ENCODE data around the gene TAF1C. TPM values are rescaled to one million over a fixed set of nuclear protein-coding genes. Genes with fewer than 3 reads are reported as not detected.

Gene TAF1C
- total RNA-seq, 3 donors from 2014 or later (not counting 1 experiment from before 2014, with no cell fraction given) = 89.0 to 97.7 (median 91.9) TPM

GRCh38 chr16:84224554-84224953 lies 37.7 kb upstream of the TAF1C start:
- TF ChIP-seq CTCF (IDR thresholded peaks at IDR 0.05) = no peak
- intact Hi-C loops (cut with micrococcal nuclease) = no loop called here
- Histone ChIP-seq H3K27me3 (ENCODE audit: control insufficient read depth, insufficient read depth, low read length) (no peaks in the 10 kb centered on the region), H3K9me3 (ENCODE audit: control insufficient read depth, insufficient read depth, low read length) (no peaks in the 10 kb centered on the region), H3K4me1 (ENCODE audit: control insufficient read depth, insufficient read depth, low read length) (no peaks in the 10 kb centered on the region), H3K27ac (ENCODE audit: low read length) (no peak overlapping the region), H3K36me3 (ENCODE audit: control insufficient read depth, insufficient read depth, low read length) (no peaks in the 10 kb centered on the region), H3K4me3 (ENCODE audit: low read length) (no peak overlapping the region)
- H3K27ac Mint-ChIP-seq = no peak overlapping the region
- ATAC-seq (no peak), DNase-seq (no peak)
- H3K9me3 Mint-ChIP-seq = no peaks in the 10 kb centered on the region
- H3K4me3 Mint-ChIP-seq = no peak overlapping the region
- H3K36me3 Mint-ChIP-seq = no peaks in the 10 kb centered on the region
- peaks cover 0 to 6% of the 10 kb centered on the region in 2 donors for H3K27me3 Mint-ChIP-seq (ENCODE audit: low read depth in 2 of 2)
- 85% methylated on average over 3 of the region's 3 CpGs for WGBS (ENCODE audit: insufficient coverage)
- H3K4me1 Mint-ChIP-seq = no peaks in the 10 kb centered on the region

- H3K4me3 ChIP-seq (ENCODE audit: low read length) = no peak overlapping the region
- Mint-ChIP-seq H3K27ac (no peak overlapping the region), H3K4me3 (no peak overlapping the region), H3K9me3 (no peaks in the 10 kb centered on the region), H3K4me1 (no peaks in the 10 kb centered on the region), H3K27me3 (ENCODE audit: low read depth in 2 of 2) (peaks cover 0 to 6% of the 10 kb centered on the region in 2 donors), H3K36me3 (no peaks in the 10 kb centered on the region)
- 81% methylated on average over 4 of the region's 4 CpGs for WGBS (ENCODE audit: insufficient coverage)
- no peaks in the 10 kb centered on the region for H3K27me3 ChIP-seq (ENCODE audit: control insufficient read depth, insufficient read depth, low read length)
- intact Hi-C loops (cut with micrococcal nuclease) = no loop called here
- no peak for TF ChIP-seq CTCF (IDR thresholded peaks at IDR 0.05)
- H3K4me1 ChIP-seq (ENCODE audit: control insufficient read depth, insufficient read depth, low read length) = no peaks in the 10 kb centered on the region
- DNase-seq (no peak), ATAC-seq (no peak)
- no peaks in the 10 kb centered on the region for H3K36me3 ChIP-seq (ENCODE audit: control insufficient read depth, insufficient read depth, low read length)
- no peaks in the 10 kb centered on the region for H3K9me3 ChIP-seq (ENCODE audit: control insufficient read depth, insufficient read depth, low read length)
- no peak overlapping the region for H3K27ac ChIP-seq (ENCODE audit: low read length)
Observed at GRCh38 chr16:84223456-84223855, 36.6 kb upstream of the TAF1C start.

GRCh38 chr16:84220851-84221250 lies 34.0 kb upstream of the TAF1C start:
- Histone ChIP-seq H3K27me3 (ENCODE audit: control insufficient read depth, insufficient read depth, low read length) (no peaks in the 10 kb centered on the region), H3K4me1 (ENCODE audit: control insufficient read depth, insufficient read depth, low read length) (no peaks in the 10 kb centered on the region), H3K27ac (ENCODE audit: low read length) (no peak overlapping the region), H3K36me3 (ENCODE audit: control insufficient read depth, insufficient read depth, low read length) (no peaks in the 10 kb centered on the region), H3K9me3 (ENCODE audit: control insufficient read depth, insufficient read depth, low read length) (no peaks in the 10 kb centered on the region), H3K4me3 (ENCODE audit: low read length) (no peak overlapping the region)
- no peak overlapping the region for H3K27ac Mint-ChIP-seq
- ATAC-seq (no peak), DNase-seq (no peak)
- no peaks in the 10 kb centered on the region for H3K4me1 Mint-ChIP-seq
- H3K4me3 Mint-ChIP-seq = no peak overlapping the region
- peaks cover 0 to 3% of the 10 kb centered on the region in 2 donors for H3K27me3 Mint-ChIP-seq (ENCODE audit: low read depth in 2 of 2)
- no peak for TF ChIP-seq CTCF (IDR thresholded peaks at IDR 0.05)
- intact Hi-C loops (cut with micrococcal nuclease) = no loop called here
- H3K9me3 Mint-ChIP-seq = no peaks in the 10 kb centered on the region
- no peaks in the 10 kb centered on the region for H3K36me3 Mint-ChIP-seq
- 88% methylated on average over 1 of the region's 1 CpG for WGBS (ENCODE audit: insufficient coverage)

GRCh38 chr16:84218956-84219355 lies 32.1 kb upstream of the TAF1C start:
- Mint-ChIP-seq H3K4me3 (no peak overlapping the region), H3K9me3 (no peaks in the 10 kb centered on the region), H3K27me3 (ENCODE audit: low read depth in 2 of 2) (peaks cover 0 to 3% of the 10 kb centered on the region in 2 donors), H3K27ac (no peak overlapping the region), H3K36me3 (no peaks in the 10 kb centered on the region), H3K4me1 (no peaks in the 10 kb centered on the region)
- 75% methylated on average over 6 of the region's 6 CpGs for WGBS (ENCODE audit: insufficient coverage)
- intact Hi-C loops (cut with micrococcal nuclease) = no loop called here
- H3K4me1 ChIP-seq (ENCODE audit: control insufficient read depth, insufficient read depth, low read length) = no peaks in the 10 kb centered on the region
- H3K36me3 ChIP-seq (ENCODE audit: control insufficient read depth, insufficient read depth, low read length) = no peaks in the 10 kb centered on the region
- H3K27me3 ChIP-seq (ENCODE audit: control insufficient read depth, insufficient read depth, low read length) = no peaks in the 10 kb centered on the region
- no peak overlapping the region for H3K4me3 ChIP-seq (ENCODE audit: low read length)
- TF ChIP-seq CTCF (IDR thresholded peaks at IDR 0.05) = no peak
- no peak overlapping the region for H3K27ac ChIP-seq (ENCODE audit: low read length)
- no peaks in the 10 kb centered on the region for H3K9me3 ChIP-seq (ENCODE audit: control insufficient read depth, insufficient read depth, low read length)
- no peak for DNase-seq
- no peak for ATAC-seq

Data from natural killer cell (primary cell).